ENCODE results near the gene TMEM109.

The TMEM109 gene

DNA sequence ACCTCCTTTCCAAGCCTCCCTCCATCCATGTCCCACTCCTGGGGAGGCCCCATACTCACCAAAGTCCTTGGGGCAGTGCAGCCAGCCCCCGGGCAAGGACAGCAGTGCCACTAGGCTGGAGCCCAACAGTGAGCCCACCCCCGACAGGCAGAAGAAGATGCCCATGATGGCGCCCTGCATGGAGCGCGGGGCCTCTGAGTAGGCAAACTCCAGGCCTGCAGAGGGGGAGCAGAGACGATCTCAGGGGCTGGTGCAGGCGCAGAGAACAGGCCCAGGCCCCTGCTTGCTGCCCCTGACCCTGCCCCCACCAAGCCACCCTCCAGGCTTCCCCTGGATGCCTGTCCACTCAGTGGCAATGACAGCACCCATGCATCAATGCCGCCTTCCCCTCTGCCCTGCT is 23.9 kb downstream of the TMEM109 start:
- TF ChIP-seq, protein P1, sequence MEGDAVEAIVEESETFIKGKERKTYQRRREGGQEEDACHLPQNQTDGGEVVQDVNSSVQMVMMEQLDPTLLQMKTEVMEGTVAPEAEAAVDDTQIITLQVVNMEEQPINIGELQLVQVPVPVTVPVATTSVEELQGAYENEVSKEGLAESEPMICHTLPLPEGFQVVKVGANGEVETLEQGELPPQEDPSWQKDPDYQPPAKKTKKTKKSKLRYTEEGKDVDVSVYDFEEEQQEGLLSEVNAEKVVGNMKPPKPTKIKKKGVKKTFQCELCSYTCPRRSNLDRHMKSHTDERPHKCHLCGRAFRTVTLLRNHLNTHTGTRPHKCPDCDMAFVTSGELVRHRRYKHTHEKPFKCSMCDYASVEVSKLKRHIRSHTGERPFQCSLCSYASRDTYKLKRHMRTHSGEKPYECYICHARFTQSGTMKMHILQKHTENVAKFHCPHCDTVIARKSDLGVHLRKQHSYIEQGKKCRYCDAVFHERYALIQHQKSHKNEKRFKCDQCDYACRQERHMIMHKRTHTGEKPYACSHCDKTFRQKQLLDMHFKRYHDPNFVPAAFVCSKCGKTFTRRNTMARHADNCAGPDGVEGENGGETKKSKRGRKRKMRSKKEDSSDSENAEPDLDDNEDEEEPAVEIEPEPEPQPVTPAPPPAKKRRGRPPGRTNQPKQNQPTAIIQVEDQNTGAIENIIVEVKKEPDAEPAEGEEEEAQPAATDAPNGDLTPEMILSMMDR (IDR thresholded peaks at IDR 0.05; ENCODE audit: borderline replicate concordance, insufficient read depth, low read depth, low read length), result no peak

DNA sequence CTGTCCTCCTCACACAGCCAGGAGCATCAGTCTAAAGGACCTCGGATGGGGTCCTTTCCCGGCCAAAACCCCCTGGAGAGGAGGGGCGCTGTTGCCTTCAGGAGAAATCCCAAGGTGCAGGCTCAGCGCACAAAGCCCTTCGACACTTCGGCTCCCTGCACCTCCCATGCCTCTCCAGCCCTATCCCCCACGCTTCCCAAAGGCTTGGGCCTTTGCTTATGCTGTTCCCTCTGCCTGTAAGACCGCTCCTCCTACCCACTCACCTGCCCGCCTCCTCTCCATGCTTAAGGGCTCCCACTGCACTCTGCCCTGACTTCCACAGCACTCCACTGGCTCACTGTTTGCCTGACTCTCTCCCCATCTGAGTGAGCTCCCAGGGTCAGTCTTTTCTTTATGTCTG is 24.5 kb downstream of the TMEM109 start:
- H3K4me3 ChIP-seq (ENCODE audit: low read depth, low read length), result no peak overlapping the region
- TF ChIP-seq, protein P1 (IDR thresholded peaks at IDR 0.05; ENCODE audit: borderline replicate concordance, insufficient read depth, low read depth, low read length), result no peak

More for the DNA sequence above, 23.9 kb downstream of the TMEM109 start:
- no peak overlapping the region for H3K4me3 ChIP-seq (ENCODE audit: low read depth, low read length)

DNA sequence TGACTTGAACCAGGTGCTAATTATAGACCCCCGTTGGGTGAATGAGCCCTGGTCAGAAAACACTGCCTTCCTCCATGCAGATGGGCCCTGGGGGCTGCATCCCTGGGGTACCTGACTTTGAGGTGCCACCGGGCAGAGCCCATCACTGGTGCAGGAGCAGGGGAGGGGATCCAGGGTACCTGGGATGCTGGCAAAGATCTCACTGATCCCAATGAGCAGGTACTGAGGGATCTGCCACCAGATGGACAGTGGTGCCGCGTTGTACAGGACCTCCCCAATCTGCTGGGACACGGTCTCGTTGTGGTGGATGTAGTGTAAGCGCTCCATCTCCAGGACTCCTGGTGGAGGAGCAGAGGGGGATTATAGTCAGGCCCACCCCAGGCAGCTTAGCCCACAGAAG is 25.3 kb downstream of the TMEM109 start:
- H3K4me3 ChIP-seq (ENCODE audit: low read depth, low read length), result no peak overlapping the region
- TF ChIP-seq, protein P1 (IDR thresholded peaks at IDR 0.05; ENCODE audit: borderline replicate concordance, insufficient read depth, low read depth, low read length), result no peak

DNA sequence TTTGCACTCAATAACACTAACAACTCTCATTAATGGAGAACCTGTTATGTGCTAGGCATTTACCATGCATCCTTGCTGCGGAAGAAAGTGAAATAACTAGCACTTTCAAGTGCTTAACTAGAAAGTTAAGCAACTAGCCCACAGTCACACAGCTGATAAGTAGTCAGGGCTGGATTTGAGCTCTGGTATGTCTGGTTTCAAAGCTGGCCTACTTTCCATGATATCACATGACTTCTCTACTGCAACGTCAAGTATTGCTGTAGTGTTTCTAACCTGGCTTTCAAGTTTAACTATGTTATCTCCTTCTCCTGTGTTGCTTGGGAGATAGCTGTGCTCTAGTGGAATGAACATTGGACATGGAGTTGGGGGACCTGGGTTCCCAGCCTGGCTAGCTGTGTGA is 25.9 kb downstream of the TMEM109 start:
- TF ChIP-seq, protein P1 (IDR thresholded peaks at IDR 0.05; ENCODE audit: borderline replicate concordance, insufficient read depth, low read depth, low read length), result no peak
- no peak overlapping the region for H3K4me3 ChIP-seq (ENCODE audit: low read depth, low read length)

DNA sequence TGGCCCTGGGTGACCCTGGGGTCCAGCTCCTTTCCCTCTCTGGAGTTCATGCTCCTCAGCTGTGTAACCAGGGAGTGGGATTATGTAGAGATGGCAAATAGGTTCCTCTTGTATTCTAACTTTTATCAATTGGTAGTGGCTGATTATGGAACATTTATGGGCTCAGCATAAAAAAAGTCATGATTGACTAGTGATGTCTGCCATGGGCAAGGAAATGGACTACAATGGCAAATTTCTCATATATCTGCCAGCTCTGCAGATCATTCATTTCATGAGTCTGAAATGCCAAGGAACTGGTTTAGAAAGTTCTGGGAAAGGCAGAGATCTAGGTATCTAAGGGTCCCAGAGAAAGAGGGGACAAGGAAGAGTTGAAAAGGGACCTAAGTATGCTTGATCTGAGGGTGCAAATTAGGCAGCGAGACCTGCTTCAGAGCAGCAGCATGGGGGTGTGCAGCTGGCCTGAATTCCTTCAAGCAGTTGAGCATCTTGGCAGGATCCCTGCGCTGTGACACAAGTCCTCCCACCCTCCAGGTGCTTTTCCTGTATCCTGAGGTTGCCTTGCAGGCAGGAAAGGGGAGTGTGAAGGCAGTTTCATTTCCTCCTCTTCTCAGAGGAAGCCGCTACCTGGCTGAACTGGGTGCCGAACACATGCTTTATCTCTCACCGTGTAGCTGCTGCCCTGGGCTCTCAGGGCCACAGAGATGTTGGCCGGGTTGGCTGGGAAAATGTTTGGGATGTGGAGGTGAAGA is 27.6 kb downstream of the TMEM109 start:
- H3K4me3 ChIP-seq (ENCODE audit: low read depth, low read length), result no peak overlapping the region
- TF ChIP-seq, protein P1 (IDR thresholded peaks at IDR 0.05; ENCODE audit: borderline replicate concordance, insufficient read depth, low read depth, low read length), result no peak

DNA sequence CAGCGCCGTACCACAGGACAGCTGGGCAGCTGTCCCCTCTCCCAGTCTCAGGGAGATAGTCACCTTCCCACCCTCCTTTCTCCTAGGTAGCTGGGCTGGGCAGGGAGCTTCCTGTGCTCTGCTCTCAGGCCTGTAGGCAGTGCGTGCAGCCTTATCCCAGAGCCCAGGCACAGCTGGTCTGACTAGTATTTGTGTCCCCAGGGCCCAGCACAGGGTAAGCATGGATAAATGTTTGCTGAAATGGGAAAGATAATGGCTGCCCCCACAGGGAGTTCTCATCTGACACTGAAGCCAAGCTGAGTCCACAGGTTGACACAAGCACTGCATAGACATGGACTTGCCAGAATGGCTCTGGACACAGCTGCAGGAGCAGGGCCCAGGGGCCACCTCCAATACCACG is 28.3 kb downstream of the TMEM109 start:
- TF ChIP-seq, protein P1 (IDR thresholded peaks at IDR 0.05; ENCODE audit: borderline replicate concordance, insufficient read depth, low read depth, low read length), result no peak
- no peak overlapping the region for H3K4me3 ChIP-seq (ENCODE audit: low read depth, low read length)

DNA sequence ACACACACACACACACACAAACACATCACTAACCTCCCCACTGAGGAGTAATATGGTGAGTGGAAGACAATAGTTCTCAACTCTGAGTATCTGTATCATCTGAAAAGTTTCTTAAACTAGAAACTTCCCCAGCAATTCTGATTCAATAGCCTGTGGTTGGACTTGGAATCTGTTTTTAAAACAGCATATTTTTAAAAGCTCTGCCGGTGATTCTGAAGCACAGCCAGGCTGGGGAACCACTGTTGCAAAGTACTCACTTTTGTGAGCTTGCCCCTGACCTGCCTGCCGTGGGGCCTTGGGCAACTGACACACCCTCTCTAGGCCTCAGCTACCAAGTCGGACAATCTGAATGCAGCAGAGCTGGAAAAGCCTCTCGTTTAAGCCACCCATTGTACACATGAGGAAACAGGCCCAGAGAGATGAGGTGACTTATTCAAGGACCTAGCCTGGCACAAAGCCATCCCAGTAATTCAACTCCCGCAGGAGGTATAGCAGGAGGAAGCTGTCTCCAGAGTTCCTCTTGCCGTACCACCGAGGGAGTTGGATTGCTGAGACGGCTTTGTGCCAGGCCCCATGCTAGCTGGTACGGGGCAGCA is 29.1 kb downstream of the TMEM109 start:
- TF ChIP-seq, protein P1 (IDR thresholded peaks at IDR 0.05; ENCODE audit: borderline replicate concordance, insufficient read depth, low read depth, low read length), result no peak
- H3K4me3 ChIP-seq (ENCODE audit: low read depth, low read length), result no peak overlapping the region
